NCI-H128 (cell line): ENCODE results near the gene BAZ1A.

Experiments
- DNase-seq: peaks from one replicate; lab custom pipeline; 2025; ENCODE audit not compliant: unreplicated experiment; lab: John Stamatoyannopoulos, UW

Gene BAZ1A

GRCh38 chr14:34875031-34875922 lies at the start of gene BAZ1A:
BAZ1A (minus strand) TSS chr14:34875360; CDS start chr14:34874604, 756 bp downstream.
- DNase-seq: peak; percentile 26

DNA sequence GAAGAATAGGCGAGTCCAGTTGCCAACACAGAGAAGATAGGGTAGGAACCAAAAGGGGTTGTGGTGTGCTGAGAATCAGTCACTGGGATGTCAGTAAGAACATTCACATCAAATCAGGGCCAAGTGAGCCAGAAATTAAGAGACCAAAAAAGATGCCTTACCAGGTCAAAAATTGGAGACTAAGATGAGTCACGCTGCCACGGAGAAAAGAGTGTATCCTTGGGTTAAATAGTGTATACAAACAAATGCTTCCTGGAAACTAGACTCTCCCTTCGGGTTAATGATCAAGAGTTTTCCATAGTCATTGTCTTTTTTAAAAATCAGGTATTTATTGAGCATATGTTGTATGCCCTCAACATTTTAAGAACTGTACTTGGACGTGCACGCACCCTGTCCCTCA lies 45.2 kb upstream of the BAZ1A start:
- DNase-seq: no peak

DNA sequence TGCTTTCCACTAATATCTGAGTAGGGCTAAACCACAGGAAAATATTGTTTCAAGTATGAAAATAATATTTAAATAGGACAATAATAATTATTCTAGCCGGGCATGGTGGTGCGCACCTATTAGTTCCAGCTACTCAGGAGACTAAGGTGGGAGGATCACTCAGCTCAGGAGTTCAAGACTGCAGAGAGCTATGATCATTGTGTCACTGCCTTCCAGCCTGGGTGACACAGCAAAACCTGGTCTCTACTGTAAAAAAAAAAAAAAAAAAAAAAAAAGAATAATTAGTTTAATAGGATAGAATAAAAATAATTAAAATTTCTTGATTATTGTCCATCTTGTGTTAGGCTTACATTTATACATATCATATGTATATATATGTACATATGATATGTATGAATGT lies 38.5 kb upstream of the BAZ1A start:
- no peak for DNase-seq

DNA sequence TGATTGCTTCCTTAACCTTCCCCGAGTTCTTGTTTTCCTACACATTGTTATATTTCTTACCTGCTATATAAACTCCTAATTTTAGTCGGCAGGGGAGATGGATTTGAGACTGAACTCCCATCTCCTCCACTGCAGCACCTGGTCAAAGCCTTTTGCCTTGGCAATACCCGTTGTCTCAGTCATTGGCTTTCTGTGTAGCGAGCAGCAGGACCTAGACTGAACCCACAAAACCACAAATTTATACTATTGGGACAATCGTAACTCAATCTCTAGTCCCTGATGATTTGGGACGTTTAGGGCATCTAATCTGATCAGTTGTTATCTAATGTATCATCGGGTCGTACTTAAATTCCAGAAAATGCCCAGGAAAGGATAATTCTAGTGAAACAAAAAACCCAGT lies 37.8 kb upstream of the BAZ1A start:
- no peak for DNase-seq

GRCh38 chr14:34912182-34912581 lies 37.0 kb upstream of the BAZ1A start:
- no peak for DNase-seq

GRCh38 chr14:34911209-34912150 lies 36.3 kb upstream of the BAZ1A start:
- no peak for DNase-seq

- no peak for DNase-seq
Observed at GRCh38 chr14:34906287-34906686, 31.1 kb upstream of the BAZ1A start.

DNA sequence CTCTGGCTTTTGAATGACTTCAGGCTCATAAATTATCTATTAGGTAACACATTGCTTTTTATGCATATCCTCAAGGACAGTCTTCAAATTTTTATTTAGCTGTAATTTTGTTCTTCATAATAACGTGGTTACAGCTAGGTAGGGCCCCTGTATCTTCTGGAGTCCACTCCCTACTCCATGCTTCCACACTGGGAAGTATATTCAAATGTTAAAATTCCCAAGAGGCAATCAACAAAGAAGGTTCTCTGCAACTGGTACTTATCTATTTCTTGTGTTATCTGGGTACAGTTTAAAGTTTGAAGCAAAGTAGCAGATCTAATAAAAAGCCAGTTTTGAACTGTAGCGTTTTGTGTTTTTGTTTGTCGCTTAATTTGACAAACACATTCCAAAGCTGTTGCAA lies 20.1 kb upstream of the BAZ1A start:
- no peak for DNase-seq

GRCh38 chr14:34890937-34891336 lies 15.8 kb upstream of the BAZ1A start:
- DNase-seq: no peak

GRCh38 chr14:34888186-34888585 lies 13.0 kb upstream of the BAZ1A start:
- no peak for DNase-seq

GRCh38 chr14:34883954-34884353 lies 8.8 kb upstream of the BAZ1A start:
- no peak for DNase-seq

DNA sequence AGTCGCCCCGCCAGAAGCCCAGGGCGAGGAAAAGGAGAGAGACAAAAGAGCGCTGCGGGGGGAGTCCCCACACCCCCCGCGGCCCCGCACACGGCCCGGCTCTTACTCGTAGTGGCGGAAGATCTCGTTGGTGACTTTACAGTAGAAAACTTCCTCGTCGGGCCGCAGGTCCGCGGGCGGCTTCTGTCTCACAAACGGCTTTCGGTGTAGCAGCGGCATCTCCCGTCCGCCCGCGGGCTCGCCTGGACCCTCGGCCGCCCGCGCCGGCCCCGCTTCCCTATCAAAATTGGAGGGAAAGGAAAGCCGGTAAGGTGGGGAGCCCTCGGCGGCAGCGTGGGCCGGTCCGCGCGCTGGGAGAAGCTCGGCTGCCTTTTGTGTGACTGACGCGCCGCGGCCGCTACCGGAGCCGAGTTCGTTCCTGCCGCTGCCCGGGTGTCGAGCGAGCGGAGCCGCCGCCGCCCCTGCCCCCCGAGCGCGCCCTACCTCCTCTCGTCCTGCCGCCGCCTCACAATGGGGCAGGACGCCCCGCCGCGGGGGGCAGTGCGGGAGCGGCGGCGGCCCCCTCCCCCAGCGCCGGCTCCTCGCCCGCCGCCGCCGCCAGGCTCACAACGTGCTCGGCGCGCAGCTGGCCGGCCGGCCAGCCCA lies 652 bp downstream of the BAZ1A start:
- DNase-seq: no peak

GRCh38 chr14:34873589-34874385 lies 1.4 kb downstream of the BAZ1A start:
- no peak for DNase-seq

- DNase-seq: peak; percentile 34
Observed at GRCh38 chr14:34872822-34873588, 2.2 kb downstream of the BAZ1A start.

DNA sequence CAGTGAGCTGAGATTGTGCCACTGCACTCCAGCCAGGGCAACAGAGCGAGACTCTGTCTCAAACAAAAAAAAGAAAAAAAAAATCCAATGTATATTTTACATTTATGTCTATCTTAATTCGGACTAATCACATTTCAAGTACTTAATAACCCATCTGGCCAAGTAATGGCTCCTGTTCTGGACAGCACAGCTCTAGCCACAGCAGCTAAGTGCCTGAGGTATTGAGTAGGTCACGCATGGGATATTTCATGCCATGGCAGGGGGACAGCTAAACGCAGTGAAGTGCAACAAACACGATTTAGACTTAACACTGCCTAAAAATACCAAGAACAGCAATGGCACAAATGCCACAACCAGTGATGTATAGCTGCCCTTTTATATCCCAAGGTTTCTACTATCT lies 8.0 kb downstream of the BAZ1A start:
- DNase-seq: no peak

GRCh38 chr14:34865889-34866574 lies 9.1 kb downstream of the BAZ1A start:
- no peak for DNase-seq

DNA sequence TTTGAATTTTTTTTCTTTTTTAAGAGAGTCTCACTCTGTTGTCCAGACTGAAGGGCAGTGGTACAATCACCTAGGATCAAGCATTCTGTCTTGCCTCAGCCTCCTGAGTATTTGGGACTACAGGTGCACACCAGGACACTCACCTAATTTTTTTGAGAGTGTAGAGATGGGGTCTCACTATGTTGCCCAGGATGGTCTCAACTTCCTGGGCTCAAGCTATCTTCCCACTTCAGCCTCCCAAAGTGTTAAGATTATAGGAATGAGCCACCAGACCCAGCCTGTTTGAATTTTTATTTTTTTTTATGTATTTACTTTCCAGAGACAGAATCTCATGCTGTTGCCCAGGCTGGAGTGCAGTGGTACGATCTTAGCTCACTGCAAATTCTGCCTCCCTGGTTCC lies 11.3 kb downstream of the BAZ1A start:
- DNase-seq: no peak

GRCh38 chr14:34858765-34859164 lies 16.4 kb downstream of the BAZ1A start:
- no peak for DNase-seq
